ENCODE measurements around the gene NEURL4. TPM values are rescaled to one million over a fixed set of nuclear protein-coding genes. Genes with fewer than 3 reads are reported as not detected.
"Not testable (repeated sequence)": the region's sequence is repeated elsewhere in the genome, so short reads cannot be mapped to it uniquely, and the experiment has no call there.

NEURL4 gene
- total RNA-seq, 1 experiment from 2014 or later: 9.8 TPM

DNA sequence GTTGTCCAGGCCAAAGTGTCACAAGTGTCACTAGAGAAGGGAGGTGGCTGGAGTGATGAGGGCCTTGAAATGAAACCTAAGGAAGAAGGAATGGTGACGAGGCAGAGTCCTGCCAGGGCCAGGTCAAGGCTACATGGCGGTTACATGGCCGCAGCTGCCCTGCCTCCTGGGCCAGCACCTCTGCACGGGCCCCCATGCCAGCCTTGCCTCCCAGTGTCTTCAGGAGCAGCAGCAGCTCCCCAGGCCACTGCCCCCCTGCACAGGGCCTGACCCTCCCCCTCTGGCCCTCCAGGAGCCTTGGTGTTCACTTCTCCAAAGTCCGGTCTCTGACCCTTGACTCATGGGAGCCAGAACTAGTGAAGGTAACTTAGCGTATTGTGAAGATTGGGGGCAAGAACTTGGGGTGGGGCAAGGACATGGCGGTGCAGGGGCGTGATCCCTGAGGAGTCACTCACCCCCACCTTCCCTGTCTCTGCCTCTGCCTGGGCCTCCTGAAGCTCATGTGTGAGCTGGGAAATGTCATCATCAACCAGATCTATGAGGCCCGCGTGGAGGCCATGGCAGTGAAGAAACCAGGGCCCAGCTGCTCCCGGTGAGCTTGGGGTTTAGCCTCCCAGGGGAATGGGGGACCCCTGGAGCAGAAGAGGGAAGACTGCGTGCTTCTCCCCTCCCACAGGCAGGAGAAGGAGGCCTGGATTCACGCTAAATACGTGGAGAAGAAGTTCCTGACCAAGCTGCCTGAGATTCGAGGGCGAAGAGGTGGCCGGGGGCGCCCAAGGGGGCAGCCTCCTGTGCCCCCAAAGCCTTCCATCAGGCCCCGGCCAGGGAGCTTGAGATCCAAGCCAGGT is 18.7 kb upstream of the NEURL4 start:
- no peak for DNase-seq (ENCODE audit: low spot score)

DNA sequence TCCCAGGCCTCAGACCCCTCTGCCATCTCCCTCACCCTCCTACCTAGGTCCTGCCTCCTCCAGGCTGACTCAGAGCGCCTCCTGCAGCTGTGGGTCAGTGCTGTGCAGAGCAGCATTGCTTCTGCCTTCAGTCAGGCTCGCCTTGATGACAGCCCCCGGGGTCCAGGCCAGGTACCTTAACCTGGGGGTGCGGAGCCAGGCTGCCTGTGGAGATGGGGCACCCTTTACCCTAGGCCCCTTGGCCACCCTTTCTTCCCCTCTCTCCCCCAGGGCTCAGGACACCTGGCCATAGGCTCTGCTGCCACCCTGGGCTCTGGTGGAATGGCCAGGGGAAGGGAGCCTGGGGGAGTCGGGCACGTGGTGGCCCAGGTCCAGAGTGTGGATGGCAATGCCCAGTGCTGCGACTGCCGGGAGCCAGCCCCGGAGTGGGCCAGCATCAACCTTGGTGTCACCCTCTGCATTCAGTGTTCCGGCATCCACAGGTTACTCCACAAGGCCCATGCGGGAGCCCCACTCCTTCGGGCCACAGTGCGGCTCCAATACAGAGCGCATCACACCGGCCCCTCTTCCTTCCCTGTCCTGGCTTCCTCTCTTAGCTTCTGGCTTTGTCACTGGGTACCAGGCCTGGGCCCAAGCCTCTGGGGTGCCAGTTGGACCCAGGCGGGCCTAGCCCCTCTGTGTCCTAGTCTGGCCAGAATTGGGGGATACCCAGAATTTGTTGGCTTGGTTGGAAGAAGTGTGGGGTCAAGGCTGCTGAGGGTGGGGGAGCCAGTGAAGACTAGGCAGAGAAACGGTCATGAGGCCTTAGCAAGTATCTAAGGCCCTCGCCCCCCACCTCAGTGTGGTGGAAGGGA is 17.9 kb upstream of the NEURL4 start:
- no peak for DNase-seq (ENCODE audit: low spot score)

DNA sequence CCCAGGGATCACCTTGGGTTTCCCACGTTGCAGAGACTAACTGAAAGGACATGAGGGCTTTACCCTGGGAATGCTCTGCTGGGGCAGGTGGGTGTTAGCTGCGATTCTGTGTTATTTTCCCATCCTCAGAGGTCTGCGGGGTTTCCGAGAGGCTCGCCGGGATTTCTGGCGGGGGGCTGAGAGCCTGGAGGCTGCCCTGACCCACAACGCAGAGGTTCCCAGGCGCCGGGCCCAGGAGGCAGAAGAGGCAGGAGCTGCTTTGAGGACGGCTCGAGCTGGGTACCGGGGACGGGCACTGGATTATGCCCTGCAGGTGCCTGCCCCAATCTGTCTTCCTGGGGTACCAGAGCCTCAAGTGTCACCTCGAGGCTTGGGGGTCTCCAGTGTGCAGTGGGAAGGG is 14.1 kb upstream of the NEURL4 start:
- DNase-seq (ENCODE audit: low spot score): no peak

DNA sequence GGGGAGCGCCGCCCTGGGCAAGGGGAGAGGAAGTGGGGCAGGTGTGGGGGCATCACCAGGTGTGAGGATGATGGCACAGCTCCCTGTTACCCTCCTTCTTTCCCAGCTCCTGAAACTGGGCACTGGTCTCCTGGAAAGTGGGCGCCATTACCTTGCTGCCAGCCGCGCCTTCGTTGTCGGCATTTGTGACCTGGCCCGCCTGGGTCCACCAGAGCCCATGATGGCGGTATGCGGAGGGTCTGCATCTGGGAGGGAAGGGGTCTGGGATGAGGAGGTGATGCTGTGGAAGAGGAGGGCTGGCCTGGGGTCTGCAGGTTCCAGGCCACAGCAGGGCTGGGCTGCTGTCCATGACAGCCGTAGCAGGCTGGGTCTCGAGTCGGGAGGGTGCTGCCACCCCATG is 12.7 kb upstream of the NEURL4 start:
- no peak for DNase-seq (ENCODE audit: low spot score)

DNA sequence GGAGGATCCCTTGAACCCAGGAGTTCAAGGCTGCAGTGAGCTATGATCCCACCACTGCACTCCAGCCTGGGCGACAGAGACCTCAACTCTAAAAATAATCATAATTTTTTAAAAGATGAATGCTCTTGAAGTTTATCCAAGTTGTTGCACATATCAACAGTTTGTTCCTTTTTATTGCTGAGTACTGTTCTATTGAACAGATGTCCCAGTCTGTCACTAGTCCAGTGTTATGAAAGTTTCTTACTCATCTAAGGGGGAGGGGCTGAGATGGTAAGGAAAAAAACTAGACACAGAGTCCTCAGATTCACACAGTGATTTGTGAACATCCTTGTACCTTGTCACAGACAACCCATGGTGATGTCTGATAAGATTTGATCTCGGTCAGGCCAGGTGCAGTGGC is 11.0 kb upstream of the NEURL4 start:
- DNase-seq (ENCODE audit: low spot score): no peak

DNA sequence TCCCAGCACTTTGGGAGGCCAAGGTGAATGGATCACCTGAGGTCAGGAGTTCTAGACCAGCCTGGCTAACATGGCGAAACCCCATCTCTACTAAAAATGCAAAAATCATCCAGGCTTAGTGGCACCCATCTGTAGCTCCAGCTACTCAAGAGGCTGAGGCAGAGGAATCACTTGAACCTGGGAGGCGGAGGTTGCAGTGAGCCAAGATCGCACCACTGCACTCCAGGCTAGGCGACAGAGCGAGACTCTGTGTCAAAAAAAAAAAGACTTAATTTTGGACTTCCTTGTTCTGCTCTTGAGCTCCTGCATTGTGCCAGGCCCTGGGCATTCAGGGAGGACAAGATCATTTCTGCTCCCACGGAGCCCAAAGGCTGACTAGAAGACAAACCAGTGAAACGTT is 8.5 kb upstream of the NEURL4 start:
- not testable (repeated sequence) for DNase-seq (ENCODE audit: low spot score)

DNA sequence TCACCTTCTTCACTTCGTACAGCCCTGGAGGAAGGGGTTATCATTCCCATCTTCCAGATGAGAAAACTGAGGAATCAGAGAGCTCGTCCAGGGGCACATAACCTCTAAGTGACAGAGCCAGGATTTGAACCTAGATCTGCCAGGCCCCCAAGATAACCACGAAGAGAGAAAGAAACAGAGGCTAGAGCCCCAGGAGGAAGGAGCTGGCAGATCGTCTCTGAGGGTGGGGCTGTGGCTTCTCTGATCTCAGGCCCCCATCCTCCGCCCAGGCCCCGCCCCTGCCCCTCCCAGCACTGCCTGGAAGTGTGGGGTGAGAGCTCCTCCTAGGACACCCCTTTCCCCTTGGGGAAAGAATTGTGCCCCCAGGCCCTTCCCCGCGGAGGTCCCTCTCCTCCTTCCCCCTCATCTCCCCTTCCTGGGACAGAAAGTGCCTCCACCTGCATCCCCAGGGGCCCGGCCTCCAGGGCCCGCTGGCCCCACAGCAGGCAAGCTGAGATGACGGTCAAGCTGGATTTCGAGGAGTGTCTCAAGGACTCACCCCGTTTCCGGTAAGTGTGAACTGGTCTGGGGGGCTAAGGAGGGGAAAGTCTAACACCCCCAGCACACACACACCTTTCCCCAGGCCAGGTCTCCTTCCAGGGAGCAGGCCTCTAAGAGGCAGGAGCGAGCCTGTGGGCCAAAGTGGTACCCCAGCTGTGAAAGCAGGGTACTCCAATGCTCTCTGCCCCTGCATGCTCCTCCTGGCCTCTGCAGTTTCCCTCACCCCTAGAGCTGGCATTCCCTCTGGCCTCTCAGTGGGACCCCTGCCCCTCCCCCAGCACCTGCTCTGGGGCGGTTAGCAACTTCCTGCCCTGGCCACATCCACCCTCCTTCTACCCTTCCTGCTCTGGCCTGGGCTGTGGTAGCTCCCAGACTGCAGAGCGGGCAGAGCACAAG is 7.4 kb upstream of the NEURL4 start, which contains the start of gene ACAP1:
TSS of gene ACAP1 (plus strand) at position 290 of the 936 bp plus-strand sequence. CDS start at position 496, 206 bp downstream.
- DNase-seq (ENCODE audit: low spot score): no peak

DNA sequence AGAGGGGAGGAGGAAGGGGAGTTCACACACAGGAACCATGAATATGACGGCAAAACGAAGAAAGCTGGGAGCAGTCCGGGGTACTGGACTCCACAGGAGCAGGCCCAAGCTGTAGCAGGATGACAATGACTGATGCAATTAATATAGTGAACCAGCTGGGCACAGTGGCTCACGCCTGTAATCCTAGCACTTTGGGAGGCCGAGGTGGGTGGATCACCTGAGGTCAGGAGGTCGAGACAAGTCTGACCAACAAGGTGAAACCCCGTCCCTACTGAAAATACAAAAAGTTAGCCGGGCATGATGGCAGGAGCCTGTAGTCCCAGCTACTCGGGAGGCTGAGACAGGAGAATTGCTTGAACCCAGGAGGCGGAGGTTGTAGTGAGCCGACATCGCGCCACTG is 6.6 kb upstream of the NEURL4 start:
- not testable (repeated sequence) for DNase-seq (ENCODE audit: low spot score)

DNA sequence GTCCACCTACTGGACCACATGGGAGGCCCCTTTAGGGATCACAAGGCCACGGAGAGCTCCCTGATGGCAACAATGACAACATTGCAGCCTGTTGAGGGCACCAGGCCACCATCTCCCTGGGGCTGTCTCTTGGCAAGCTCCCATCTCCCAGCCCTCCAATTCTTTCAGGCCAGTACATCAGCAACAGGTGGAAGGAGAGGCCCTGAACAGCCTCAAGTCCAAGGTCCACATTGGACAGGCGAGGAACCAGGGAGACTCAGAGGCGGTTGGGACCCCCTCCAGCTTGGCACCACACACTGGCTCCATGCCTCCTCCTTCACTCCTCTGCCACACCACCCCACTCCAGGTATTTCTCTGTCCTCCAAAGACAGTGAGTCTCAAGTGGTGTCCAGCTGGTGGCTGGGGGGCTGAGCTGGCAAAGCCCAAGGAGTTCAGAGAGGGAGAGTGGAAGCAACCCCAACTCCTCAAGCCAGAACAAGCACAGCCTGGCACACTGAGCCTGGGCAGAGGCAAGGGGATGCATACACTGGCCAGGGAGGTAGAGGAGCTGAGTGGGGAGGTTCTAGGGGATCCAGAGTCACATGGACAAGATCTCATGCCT is 5.9 kb upstream of the NEURL4 start:
- no peak for DNase-seq (ENCODE audit: low spot score)

DNA sequence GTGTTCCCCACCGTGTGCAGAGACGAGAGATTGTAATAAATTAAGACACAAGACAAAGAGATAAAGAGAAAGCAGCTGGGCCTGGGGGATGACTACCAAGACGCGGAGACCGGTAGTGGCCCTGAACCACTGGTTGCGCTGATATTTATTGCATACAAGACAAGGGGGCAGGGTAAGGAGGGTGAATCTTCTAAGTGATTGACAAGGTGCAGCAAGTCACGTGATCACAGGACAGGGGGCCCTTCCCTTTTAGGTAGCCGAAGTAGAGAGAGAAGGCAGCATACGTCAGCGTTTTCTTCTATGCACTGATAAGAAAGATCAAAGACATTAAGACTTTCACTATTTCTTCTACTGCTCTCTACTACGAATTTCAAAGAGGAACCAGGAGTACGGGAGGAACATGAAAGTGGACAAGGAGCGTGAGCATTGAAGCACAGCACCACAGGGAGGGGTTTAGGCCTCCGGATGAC is 3.5 kb upstream of the NEURL4 start:
- DNase-seq (ENCODE audit: low spot score): not testable (repeated sequence)

DNA sequence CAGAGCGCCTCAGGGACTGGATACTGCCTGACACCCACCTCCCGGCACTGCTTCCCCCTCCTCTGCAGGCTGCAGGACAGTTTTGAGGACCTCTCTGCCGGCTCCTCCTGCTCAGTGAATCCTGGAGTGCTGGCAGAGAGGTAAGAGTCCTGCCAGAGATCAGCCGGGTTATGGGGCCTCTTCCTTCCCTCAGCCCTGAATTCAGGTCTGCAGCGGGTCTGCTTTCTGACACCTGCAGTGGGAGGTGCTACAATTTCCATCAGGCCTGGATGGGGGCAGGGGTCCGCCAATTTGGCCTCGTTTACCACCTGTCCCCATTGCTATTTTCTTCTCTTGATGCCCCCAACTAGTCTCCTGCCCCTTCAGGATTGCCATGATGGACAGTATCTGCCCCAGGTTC is 3.0 kb upstream of the NEURL4 start:
- no peak for DNase-seq (ENCODE audit: low spot score)

DNA sequence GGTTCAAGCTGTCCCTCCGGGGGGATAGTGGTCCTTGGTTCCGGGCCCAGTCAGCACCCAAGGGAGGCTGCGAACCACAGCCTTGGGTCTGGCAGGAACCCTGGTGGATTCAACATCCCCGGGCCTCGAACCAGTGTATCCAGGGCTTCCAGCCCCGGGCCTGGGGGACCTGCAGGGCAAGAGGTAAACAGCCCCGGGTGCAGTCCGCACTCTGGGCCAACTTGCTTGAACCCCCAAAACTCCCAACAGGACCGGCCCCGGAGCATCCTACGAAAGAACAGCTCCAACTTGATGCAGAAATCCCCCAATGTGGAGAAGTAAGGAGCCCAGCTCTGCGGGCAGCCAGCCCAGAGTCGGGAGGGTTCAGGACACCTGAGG is 1.5 kb upstream of the NEURL4 start:
- DNase-seq (ENCODE audit: low spot score): no peak

DNA sequence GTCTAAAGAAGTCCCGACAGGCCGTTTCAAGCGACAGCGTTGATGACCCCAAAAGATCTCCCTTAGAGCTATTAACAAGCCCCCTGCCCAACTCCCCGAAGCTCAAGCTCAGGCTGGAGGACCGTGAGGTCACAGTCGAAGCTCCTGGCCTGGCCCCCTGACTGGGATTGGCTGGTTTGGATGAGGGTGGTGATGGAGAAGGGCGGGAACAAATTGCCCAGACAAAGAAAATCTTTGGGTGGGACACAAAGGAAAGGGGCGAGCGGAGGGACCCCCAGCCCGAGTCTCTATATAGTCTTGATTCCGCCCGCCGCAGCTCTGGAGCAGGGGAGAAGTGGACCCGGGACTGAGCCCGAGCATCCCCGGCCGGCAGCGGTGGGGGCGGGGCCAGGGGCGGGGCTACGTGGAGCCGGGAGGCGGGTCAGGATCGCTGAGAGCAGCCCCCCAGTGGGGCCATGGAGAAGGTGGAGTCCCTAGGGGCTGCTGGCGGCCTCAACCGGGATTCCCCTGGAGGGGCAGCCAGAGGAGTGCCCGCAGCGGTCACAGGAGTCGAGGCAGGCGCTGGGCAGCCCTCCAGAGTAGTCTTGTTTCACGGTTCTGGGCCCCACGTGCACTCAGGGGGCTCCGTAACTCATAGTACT is 982 bp upstream of the NEURL4 start:
- DNase-seq (ENCODE audit: low spot score): peak; percentile 81

DNA sequence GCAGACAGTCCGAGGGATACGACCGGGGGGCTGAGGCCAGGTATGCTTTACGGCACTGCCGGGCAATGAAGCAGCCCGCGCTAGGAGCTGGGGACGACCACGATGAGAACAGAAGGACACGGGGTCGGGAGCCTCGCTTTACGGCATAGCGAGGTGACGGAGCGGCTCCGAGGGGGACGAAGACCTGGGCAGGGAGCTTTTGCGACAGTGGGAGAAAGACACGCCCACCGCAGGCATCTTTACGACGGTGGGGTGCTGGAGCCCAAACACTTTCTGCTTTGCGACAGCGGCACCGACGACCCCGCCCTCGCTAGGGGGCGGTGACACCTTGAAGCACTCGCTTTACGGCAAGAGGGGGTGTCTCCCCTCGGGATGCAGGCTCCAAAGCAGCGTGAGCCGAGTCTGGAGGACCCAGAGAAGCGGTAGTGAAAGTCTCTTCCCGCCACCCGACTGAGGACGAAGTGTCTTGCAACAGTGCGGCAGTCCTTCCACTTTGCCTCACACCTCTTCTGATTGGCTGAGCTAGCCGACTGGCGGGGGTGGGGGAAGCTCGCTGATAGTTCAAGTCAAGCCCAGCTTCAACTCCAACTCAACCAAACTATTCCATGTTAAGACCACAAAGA is 350 bp upstream of the NEURL4 start:
- DNase-seq (ENCODE audit: low spot score): peak; percentile 98

DNA sequence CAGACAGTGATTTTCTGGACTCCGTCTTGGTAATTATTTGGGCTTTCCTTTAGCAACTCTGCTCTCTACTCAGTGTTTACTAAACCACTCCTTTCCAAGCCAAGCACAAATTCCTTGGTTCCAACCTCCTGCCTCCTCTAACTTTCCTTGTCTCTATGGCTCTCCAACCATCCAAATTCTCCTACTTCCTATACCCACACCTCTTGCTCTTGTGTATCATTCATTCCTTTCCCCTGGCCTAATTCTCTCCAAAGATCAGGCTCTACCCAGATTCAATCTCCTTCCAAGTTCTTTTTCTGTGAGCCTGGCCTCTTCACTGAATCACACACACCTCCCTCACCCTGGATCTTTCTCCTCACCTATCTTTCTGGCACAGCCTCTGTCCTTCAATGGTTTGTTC is 1.1 kb downstream of the NEURL4 start:
- DNase-seq (ENCODE audit: low spot score): no peak

DNA sequence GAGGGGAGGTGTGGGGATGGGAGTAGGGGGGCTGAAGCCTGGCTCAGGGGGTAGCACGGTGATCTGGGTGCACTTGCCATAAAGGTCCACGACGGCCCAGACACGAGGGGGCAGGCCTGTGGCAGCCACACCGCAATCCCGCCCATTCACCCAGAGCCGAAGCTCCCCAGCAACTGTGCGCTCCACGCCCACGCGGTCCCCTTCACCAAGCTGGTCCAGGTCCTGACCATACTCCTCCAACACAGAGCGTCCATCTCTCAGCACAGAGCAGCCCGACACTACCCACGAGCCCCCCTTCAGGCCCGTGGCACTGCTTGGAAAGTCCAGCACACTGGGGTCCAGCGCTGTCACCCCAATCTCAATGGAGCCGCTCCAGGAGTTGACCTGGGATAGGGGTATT is 1.6 kb downstream of the NEURL4 start:
- DNase-seq (ENCODE audit: low spot score): no peak

DNA sequence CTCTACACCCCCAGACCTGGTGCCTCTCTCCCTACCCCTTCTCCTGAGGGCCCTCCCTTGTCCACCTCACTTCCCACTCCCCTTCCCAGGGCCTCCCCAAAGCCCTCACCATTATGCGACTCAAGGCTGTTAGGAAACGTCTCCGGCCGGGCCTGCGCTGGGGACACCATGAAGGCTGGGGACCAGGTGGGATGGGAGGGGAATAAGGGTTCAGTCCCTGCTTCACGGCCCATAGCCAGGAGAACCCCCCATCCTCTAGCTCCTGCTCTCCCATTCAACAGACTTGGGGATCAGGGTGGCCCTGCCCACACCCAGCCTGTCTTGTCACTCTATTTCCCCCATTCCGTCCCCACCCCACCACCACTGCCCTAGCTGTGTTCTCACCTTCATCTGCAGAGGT is 2.1 kb downstream of the NEURL4 start:
- no peak for DNase-seq (ENCODE audit: low spot score)

DNA sequence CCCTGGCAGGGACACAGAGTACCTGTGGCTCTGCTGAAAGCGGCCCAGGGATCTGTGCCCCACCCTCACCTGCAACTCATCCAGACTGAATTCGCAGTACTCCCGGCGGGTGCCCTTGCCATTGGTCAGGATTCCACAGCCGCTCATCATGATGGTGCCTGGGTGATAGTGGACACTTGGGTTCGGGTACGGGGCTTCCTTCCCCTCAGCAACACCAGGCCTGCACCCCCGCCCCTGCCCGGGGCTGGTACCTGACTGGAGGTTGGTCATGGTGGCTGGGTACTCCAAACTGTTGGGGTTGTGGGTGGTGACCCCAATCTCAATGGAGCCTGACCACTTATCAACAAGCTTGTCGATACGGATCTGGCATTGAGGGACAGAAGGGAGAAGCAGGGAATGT is 2.9 kb downstream of the NEURL4 start:
- DNase-seq (ENCODE audit: low spot score): no peak

DNA sequence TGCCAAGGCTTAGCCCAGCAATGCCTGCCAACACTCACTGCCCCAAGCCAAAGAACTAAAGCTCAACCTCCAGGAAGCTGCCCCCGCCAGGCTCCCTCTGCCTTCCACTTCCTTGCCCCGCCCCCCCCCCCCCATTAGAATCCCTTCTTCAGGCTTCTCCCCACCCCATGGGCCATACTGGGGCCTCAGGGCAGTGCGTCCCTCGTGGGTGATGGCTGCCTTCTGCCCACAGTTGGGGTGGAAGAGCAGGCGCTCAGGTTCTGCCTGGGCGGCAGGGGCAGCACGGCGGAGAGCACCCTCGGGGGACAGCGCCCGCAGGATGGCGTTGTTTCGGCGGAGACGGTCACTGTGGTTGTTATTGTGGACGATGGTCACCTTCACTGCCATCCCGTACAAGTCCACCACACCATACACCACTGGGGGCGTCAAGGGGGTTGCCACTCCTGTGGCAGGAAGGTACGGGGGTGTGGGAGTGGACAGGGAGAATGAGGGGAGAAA is 4.1 kb downstream of the NEURL4 start:
- DNase-seq (ENCODE audit: low spot score): no peak

DNA sequence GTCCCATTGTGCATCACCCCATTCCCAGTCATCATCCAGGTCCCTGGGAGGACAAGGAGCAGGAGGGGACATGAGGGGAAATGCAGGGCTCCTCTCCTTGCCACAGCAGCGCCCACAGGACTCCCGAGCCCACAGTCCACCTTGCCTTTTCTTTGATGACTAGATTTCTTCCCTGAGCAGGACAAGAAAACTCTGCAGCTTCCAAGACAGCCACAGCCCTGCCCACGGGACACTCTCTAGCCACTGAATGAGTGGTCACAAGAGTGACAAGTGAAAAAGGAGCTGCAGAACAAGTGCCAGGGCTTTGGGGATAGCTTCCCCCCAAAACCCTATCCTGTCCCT is 4.7 kb downstream of the NEURL4 start:
- DNase-seq (ENCODE audit: low spot score): no peak

Data from A172 (cell line).